GM15510 (cell line): Measurements from ENCODE around the gene HAVCR1.

ENCODE experiments used
- POLR2A ChIP-seq: IDR thresholded peaks from 3 replicates; pipeline ENCODE4 v1.6.1; 2011; ENCODE audit warnings: borderline replicate concordance; ENCODE audit not compliant: insufficient read length; ENCODE audit errors: extremely low read depth

HAVCR1 gene

GRCh38 chr5:157024208-157024959, 34.5 kb downstream of the HAVCR1 start:
- no peak for TF ChIP-seq POLR2A

- TF ChIP-seq POLR2A: no peak
Observed at GRCh38 chr5:157022024-157022423, 36.9 kb downstream of the HAVCR1 start.

GRCh38 chr5:157020511-157021222, 38.2 kb downstream of the HAVCR1 start:
- no peak for TF ChIP-seq POLR2A

GRCh38 chr5:157020002-157020401, 38.9 kb downstream of the HAVCR1 start:
- no peak for TF ChIP-seq POLR2A

GRCh38 chr5:157006262-157006661, 52.7 kb downstream of the HAVCR1 start:
- no peak for TF ChIP-seq POLR2A

GRCh38 chr5:157004893-157005551, 53.9 kb downstream of the HAVCR1 start:
- TF ChIP-seq POLR2A: no peak

GRCh38 chr5:156991714-156992113, 67.2 kb downstream of the HAVCR1 start:
- TF ChIP-seq POLR2A: no peak

- no peak for TF ChIP-seq POLR2A
Observed at GRCh38 chr5:156984064-156984463, 74.9 kb downstream of the HAVCR1 start.

- TF ChIP-seq POLR2A: no peak
Observed at GRCh38 chr5:156981481-156981880, 77.4 kb downstream of the HAVCR1 start.
